HG02981 (cell line): ENCODE measurements around the gene ESPN.

Experiments used
- ATAC-seq: cut with Tn5 transposase; IDR thresholded peaks from one replicate; pipeline ENCODE4 v1.9.1; 2021; ENCODE audit warnings: mild to moderate bottlenecking, moderate library complexity; ENCODE audit not compliant: unreplicated experiment

ESPN gene

DNA sequence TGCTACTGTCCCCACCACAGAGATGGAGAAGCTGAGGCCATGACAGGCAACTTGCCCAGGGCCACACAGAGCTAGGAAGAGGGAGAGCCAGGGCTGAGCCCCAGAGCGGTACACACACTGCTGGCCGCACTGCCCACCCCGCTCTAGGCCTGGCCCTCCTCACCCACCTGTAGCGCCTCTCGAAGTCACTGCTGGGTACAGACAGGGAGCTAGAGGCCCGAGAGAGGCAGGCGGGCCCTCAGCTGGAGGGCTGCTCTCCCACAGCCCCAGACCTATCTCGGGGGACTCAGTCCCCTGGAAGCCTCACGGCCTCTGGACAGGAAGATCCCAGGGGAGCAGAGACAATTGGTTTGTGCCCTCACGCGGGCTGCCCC is 84.2 kb downstream of the ESPN start:
- ATAC-seq: no peak

- ATAC-seq: no peak
Observed at GRCh38 chr1:6509220-6509918, 84.8 kb downstream of the ESPN start.

DNA sequence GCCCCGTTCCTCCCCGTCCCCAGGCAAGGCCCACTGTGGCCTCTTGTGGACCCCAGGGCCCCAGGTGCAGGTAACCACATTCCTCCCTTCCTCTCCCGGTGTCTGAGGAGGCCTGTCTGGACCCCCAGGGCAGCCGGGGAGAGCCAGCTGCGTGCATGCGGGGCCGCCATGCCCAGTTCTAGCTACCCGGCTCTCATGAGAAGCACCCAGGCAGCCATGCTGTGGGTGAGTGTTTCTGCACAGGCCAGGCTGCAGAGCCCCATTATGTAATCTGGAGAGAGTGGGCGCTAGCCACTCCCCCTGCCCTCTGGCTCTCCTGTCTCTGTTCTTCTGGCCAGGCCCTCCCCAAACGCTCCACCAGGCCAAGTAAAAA is 85.3 kb downstream of the ESPN start:
- no peak for ATAC-seq

GRCh38 chr1:6510493-6510892 is 85.9 kb downstream of the ESPN start:
- ATAC-seq: no peak
